NCI-H2227 (cell line): ENCODE data around the gene CLN3.
"Not testable (repeated sequence)": the region's sequence is repeated elsewhere in the genome, so short reads cannot be mapped to it uniquely, and the experiment has no call there.

ENCODE experiments used
- DNase-seq: peaks from one replicate; lab custom pipeline; 2025; ENCODE audit not compliant: unreplicated experiment; lab: John Stamatoyannopoulos, UW

CLN3 gene

GRCh38 chr16:28514246-28514645, 22.4 kb upstream of the CLN3 start:
- DNase-seq = no peak

- no peak for DNase-seq
These were observed 21.8 kb upstream of the CLN3 start for GRCh38 chr16:28513484-28514181.

- DNase-seq = no peak
These were observed 20.2 kb upstream of the CLN3 start for GRCh38 chr16:28511801-28512789.

GRCh38 chr16:28511031-28511430, 19.2 kb upstream of the CLN3 start:
- DNase-seq = no peak

- no peak for DNase-seq
These were observed 13.7 kb upstream of the CLN3 start for GRCh38 chr16:28505489-28506137.

- no peak for DNase-seq
These were observed 13.0 kb upstream of the CLN3 start for GRCh38 chr16:28504707-28505404.

- no peak for DNase-seq
These were observed 11.8 kb upstream of the CLN3 start for GRCh38 chr16:28503470-28504259.

GRCh38 chr16:28502290-28502689, 10.4 kb upstream of the CLN3 start:
- DNase-seq = no peak

- no peak for DNase-seq
These were observed 9.7 kb upstream of the CLN3 start for GRCh38 chr16:28501258-28502232.

GRCh38 chr16:28500476-28501180, 8.8 kb upstream of the CLN3 start:
- not testable (repeated sequence) for DNase-seq

GRCh38 chr16:28499854-28500253, 8.0 kb upstream of the CLN3 start:
- no peak for DNase-seq

GRCh38 chr16:28498666-28499381, 7.0 kb upstream of the CLN3 start:
- DNase-seq = no peak

GRCh38 chr16:28497861-28498599, 6.2 kb upstream of the CLN3 start:
- no peak for DNase-seq

GRCh38 chr16:28497386-28497785, 5.5 kb upstream of the CLN3 start:
- DNase-seq = no peak

- no peak for DNase-seq
These were observed 5.0 kb upstream of the CLN3 start for GRCh38 chr16:28496844-28497243.

- no peak for DNase-seq
These were observed 4.2 kb upstream of the CLN3 start for GRCh38 chr16:28495795-28496749.
